ENCODE results near the gene TSPO2.

DNA sequence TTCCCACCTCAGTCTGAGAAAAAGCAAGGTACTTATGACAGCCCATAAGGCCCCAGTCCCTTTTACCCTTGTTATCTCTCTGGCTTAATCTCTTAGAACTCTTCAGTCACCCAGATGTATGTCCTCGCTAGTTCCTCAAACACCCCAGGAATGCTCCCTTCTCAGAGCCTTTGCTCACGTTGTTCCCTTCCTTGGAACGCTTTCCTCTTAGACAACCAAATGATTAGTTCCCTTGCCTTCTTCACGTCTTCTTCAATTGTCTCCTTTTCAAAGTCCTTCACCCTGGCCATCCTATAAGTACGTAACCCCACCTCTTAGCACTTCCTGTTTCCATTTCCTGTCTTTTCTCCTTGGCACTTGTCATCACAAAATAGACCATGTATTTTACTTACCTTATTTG, 9.6 kb downstream of the TSPO2 start:
- TF ChIP-seq, protein P1, sequence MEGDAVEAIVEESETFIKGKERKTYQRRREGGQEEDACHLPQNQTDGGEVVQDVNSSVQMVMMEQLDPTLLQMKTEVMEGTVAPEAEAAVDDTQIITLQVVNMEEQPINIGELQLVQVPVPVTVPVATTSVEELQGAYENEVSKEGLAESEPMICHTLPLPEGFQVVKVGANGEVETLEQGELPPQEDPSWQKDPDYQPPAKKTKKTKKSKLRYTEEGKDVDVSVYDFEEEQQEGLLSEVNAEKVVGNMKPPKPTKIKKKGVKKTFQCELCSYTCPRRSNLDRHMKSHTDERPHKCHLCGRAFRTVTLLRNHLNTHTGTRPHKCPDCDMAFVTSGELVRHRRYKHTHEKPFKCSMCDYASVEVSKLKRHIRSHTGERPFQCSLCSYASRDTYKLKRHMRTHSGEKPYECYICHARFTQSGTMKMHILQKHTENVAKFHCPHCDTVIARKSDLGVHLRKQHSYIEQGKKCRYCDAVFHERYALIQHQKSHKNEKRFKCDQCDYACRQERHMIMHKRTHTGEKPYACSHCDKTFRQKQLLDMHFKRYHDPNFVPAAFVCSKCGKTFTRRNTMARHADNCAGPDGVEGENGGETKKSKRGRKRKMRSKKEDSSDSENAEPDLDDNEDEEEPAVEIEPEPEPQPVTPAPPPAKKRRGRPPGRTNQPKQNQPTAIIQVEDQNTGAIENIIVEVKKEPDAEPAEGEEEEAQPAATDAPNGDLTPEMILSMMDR (optimal IDR thresholded peaks at IDR 0.05 in 1 of 3, IDR thresholded peaks at IDR 0.05 in 1 of 3, conservative IDR thresholded peaks at IDR 0.05 in 1 of 3; ENCODE audit: extremely low read depth in 1 of 3, insufficient read depth in 2 of 3, low read length in 3 of 3) = no peak
- TF ChIP-seq EZH2 (IDR thresholded peaks at IDR 0.05; ENCODE audit: low read length) = no peak

Measured in keratinocyte (primary cell).